CD14-positive monocyte (primary cell): ENCODE results near the gene GPR42. TPM values are rescaled to one million over a fixed set of nuclear protein-coding genes. Genes with fewer than 3 reads are reported as not detected.
A peak's percentile ranks its signal among the peaks of the same experiment; 100 is the strongest.
"Not testable (repeated sequence)": the region's sequence is repeated elsewhere in the genome, so short reads cannot be mapped to it uniquely, and the experiment has no call there.

Experiments used
- DNase-seq, 3 donors: peaks; one replicate each; pipeline ENCODE4 v3.0.0-alpha.2; 2011 to 2022
- H2AFZ ChIP-seq: 2 replicates; pipeline ENCODE4 v1.6.0; 2012; ENCODE audit warnings: mild to moderate bottlenecking, low read depth, low read length, inconsistent platforms; ENCODE audit not compliant: insufficient read depth, poor library complexity, severe bottlenecking
- H3K27ac ChIP-seq, 2 donors: 1 replicate in 1 of 2; 2 replicates in 1 of 2; pipeline ENCODE4 v1.5.1; 2012 to 2013; ENCODE audit warnings: low read length in 2 of 2, control low read depth in 1 of 2, inconsistent platforms in 1 of 2, low read depth in 1 of 2, mild to moderate bottlenecking in 1 of 2
- H3K27me3 ChIP-seq, 2 donors: one replicate each; pipeline versions ENCODE4 v1.6.0 to v1.6.1; 2011 to 2013; ENCODE audit warnings: low read length in 2 of 2; ENCODE audit not compliant: control insufficient read depth in 2 of 2, insufficient read depth in 2 of 2
- H3K36me3 ChIP-seq, 2 donors: replicated peaks in 1 of 2; 1 replicate in 1 of 2; 2 replicates in 1 of 2; pipeline versions ENCODE4 v1.5.1 to v1.6.1; 2012 to 2013; ENCODE audit warnings: low read length in 2 of 2, control low read depth in 1 of 2, inconsistent platforms in 1 of 2, mild to moderate bottlenecking in 1 of 2; ENCODE audit not compliant: insufficient read depth in 2 of 2, control insufficient read depth in 1 of 2
- H3K4me1 ChIP-seq, 2 donors: 1 replicate in 1 of 2; 2 replicates in 1 of 2; pipeline versions ENCODE4 v1.5.1 to v1.6.1; 2012 to 2013; ENCODE audit warnings: low read length in 2 of 2, control low read depth in 1 of 2, inconsistent platforms in 1 of 2, mild to moderate bottlenecking in 1 of 2, moderate library complexity in 1 of 2; ENCODE audit not compliant: insufficient read depth in 2 of 2, control insufficient read depth in 1 of 2
- H3K4me2 ChIP-seq: replicated peaks from 2 replicates; pipeline ENCODE3; 2012; ENCODE audit warnings: low read length, moderate library complexity, mild to moderate bottlenecking; ENCODE audit not compliant: poor library complexity, severe bottlenecking; ENCODE audit errors: extremely low read depth
- H3K4me3 ChIP-seq, 3 experiments: fragments of 200-600 bp in 1 of 3; sonication (generic) in 1 of 3; replicated peaks in 1 of 3; 1 replicate in 2 of 3; 2 replicates in 1 of 3; pipeline ENCODE4 v1.5.1; 2011 to 2013; ENCODE audit warnings: low read length in 3 of 3, mild to moderate bottlenecking in 3 of 3, control low read depth in 2 of 3, low read depth in 2 of 3, inconsistent platforms in 1 of 3, moderate library complexity in 1 of 3
- H3K79me2 ChIP-seq: 2 replicates; pipeline ENCODE4 v1.6.0; 2012; ENCODE audit warnings: mild to moderate bottlenecking, control low read depth, inconsistent platforms, low read length, moderate library complexity; ENCODE audit not compliant: insufficient read depth
- H3K9ac ChIP-seq: 2 replicates; pipeline ENCODE4 v1.6.0; 2017; ENCODE audit warnings: low read length, mild to moderate bottlenecking; ENCODE audit not compliant: insufficient read depth, poor library complexity, severe bottlenecking
- H3K9me3 ChIP-seq, 2 donors: replicated peaks in 1 of 2; 1 replicate in 1 of 2; 2 replicates in 1 of 2; pipeline versions ENCODE4 v1.5.1 to v1.6.1; 2012 to 2013; ENCODE audit warnings: low read length in 2 of 2, control low read depth in 1 of 2; ENCODE audit not compliant: control insufficient read depth in 1 of 2, insufficient read depth in 1 of 2
- H4K20me1 ChIP-seq: 2 replicates; pipeline ENCODE4 v1.6.0; 2012; ENCODE audit warnings: mild to moderate bottlenecking, low read length, control low read depth, moderate library complexity; ENCODE audit not compliant: insufficient read depth
- H3K27ac Mint-ChIP-seq, 7 donors: one replicate each; pipeline ENCODE4 v1.8.0; 2020; ENCODE audit warnings: mild to moderate bottlenecking in 7 of 7, mixed read lengths in 7 of 7, moderate library complexity in 6 of 7, inconsistent platforms in 2 of 7
- H3K27me3 Mint-ChIP-seq, 3 donors: one replicate each; pipeline ENCODE4 v1.8.0; 2021 to 2022; ENCODE audit warnings: low read depth in 3 of 3, mild to moderate bottlenecking in 3 of 3, mixed read lengths in 3 of 3, moderate library complexity in 3 of 3, inconsistent platforms in 1 of 3
- H3K36me3 Mint-ChIP-seq, 2 donors: one replicate each; pipeline ENCODE4 v1.8.0; 2020; ENCODE audit warnings: mixed read lengths in 2 of 2, inconsistent platforms in 1 of 2, mild to moderate bottlenecking in 1 of 2
- H3K4me1 Mint-ChIP-seq: one replicate; pipeline ENCODE4 v1.8.0; 2020; ENCODE audit warnings: mild to moderate bottlenecking, mixed read lengths
- H3K4me3 Mint-ChIP-seq, 2 donors: one replicate each; pipeline ENCODE4 v1.8.0; 2020; ENCODE audit warnings: mild to moderate bottlenecking in 2 of 2, mixed read lengths in 2 of 2, moderate library complexity in 1 of 2
- H3K9me3 Mint-ChIP-seq, 7 donors: one replicate each; pipeline ENCODE4 v1.8.0; 2020 to 2022; ENCODE audit warnings: mixed read lengths in 7 of 7, mild to moderate bottlenecking in 6 of 7, moderate library complexity in 6 of 7, inconsistent platforms in 2 of 7
- CTCF ChIP-seq: fragments of 200-600 bp; IDR thresholded peaks from one replicate; pipeline ENCODE4 v1.8.0; 2022; ENCODE audit warnings: antibody characterized with exemption, mild to moderate bottlenecking
- WGBS: methylation state at CpG from one replicate; pipeline ENCODE4 v1.1.5; 2013; ENCODE audit warnings: missing lambda C conversion rate; ENCODE audit not compliant: insufficient coverage; 5-methylcytosine and 5-hydroxymethylcytosine counted together
- intact Hi-C, 2 donors: fragments of 100-400 bp; cut with micrococcal nuclease; formaldehyde crosslinking; loops; one replicate each; pipeline versions ENCODE4 v1.15.0 to v1.15.1; 2023
- polyA plus RNA-seq, 3 donors: library from polyadenylated mRNA; depleted of rRNA in 1 of 3; unstranded in 2 of 3; stranded (reverse) in 1 of 3; fragments of 300-500 nt in 2 of 3; fragments of >200 nt in 1 of 3; fragmentation: Illumina TruSeq in 2 of 3; gene quantifications; 1 replicate in 2 of 3; 2 replicates in 1 of 3; pipeline ENCODE4 v1.2.3, GENCODE V29; 2012 to 2021

The GPR42 gene
- polyA plus RNA-seq, 3 donors = 0.17 to 2.9 TPM; not detected in 1

- Histone ChIP-seq H4K20me1 (no peaks in the 10 kb centered on the region), H3K9me3 (peaks cover 0 to 17% of the 10 kb centered on the region in 2 donors), H3K27me3 (peaks cover 0 to 2% of the 10 kb centered on the region in 2 donors), H3K9ac (no peak overlapping the region), H3K79me2 (no peaks in the 10 kb centered on the region), H3K4me3 (no peak overlapping the region), H3K27ac (no peak overlapping the region), H3K36me3 (no peaks in the 10 kb centered on the region), H3K4me1 (peaks cover 0 to 13% of the 10 kb centered on the region in 2 donors), H2AFZ (no peak overlapping the region), H3K4me2 (no peak overlapping the region)
- WGBS = 88% methylated on average over 6 of the region's 7 CpGs
- Mint-ChIP-seq H3K27ac (peak overlapping the region in 1 of 7 donors; percentile 70), H3K4me3 (no peak overlapping the region), H3K9me3 (peaks cover 0 to 27% (median 13%) of the 10 kb centered on the region in 7 donors), H3K27me3 (peaks cover 10 to 20% (median 17%) of the 10 kb centered on the region in 3 donors), H3K36me3 (no peaks in the 10 kb centered on the region), H3K4me1 (peaks cover 29% of the 10 kb centered on the region)
- no peak for TF ChIP-seq CTCF
- intact Hi-C loops = no loop called here
- no peak for DNase-seq
Measured at GRCh38 chr19:35373492-35373891, 2.6 kb downstream of the GPR42 start.

GRCh38 chr19:35374031-35374430, 3.2 kb downstream of the GPR42 start:
- H2AFZ ChIP-seq, H4K20me1 ChIP-seq, DNase-seq, H3K9ac ChIP-seq, H3K27me3 ChIP-seq, H3K36me3 ChIP-seq, intact Hi-C loops, H3K79me2 ChIP-seq, H3K4me3 ChIP-seq, H3K36me3 Mint-ChIP-seq, H3K27ac ChIP-seq, H3K4me2 ChIP-seq: not testable (repeated sequence)
- Mint-ChIP-seq H3K27me3 (peaks cover 10 to 20% (median 19%) of the 10 kb centered on the region in 3 donors), H3K9me3 (peaks cover 0 to 23% (median 11%) of the 10 kb centered on the region in 7 donors), H3K27ac (peak overlapping the region in 4 of 7 donors; percentile 12 to 70 (median 38)), H3K4me1 (peaks cover 29% of the 10 kb centered on the region), H3K4me3 (peak overlapping the region in 1 of 2 donors; percentile 11)
- H3K4me1 ChIP-seq = peaks cover 0 to 13% of the 10 kb centered on the region in 2 donors
- H3K9me3 ChIP-seq = peaks cover 0 to 12% of the 10 kb centered on the region in 2 donors
